GM18498 (cell line): ENCODE results near the gene ARID2.

Source experiments
- ATAC-seq: cut with Tn5 transposase; IDR thresholded peaks from one replicate; pipeline ENCODE4 v1.9.1; 2021; ENCODE audit warnings: mild to moderate bottlenecking, moderate library complexity; ENCODE audit not compliant: unreplicated experiment

Gene ARID2

GRCh38 chr12:45718306-45718705, 11.2 kb upstream of the ARID2 start:
- no peak for ATAC-seq

DNA sequence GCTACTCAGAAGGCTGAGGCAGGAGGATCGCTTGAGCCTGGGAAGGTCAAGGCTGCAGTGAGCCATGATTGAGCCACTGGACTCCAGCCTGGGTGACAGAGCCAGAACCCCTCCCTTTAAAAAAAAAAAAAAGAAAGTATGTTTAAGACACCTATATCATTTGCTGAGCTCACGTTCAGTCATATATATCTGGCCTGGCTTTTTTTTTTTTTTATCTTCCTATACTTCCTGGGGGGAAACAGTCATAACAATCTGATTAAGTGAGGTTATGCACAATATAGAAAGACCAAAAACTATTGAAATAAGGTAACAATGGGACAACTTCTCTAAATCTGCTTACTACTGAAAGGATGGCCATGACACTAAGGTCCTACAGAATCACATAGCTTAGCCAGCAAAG, 9.4 kb upstream of the ARID2 start:
- ATAC-seq, result no peak

DNA sequence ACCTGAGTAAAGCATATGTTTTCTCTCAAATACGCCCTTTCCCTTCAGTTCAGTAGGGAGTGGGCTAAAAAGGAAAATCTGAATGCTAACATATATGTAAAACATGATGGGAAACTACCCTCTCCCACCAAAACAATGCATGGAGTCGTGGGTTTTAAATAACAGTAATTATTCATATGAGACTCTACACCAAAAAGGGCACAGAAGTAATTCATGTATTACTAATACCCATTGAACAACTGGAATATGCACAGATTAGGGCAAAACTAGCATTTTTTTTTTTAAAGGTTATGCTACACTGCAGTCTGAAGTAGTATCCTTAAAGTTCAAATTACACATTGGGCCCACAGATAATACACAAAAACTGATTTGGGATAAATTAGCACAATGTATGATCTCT, 8.1 kb upstream of the ARID2 start:
- ATAC-seq, result no peak

- no peak for ATAC-seq
Measured at GRCh38 chr12:45721954-45722353, 7.6 kb upstream of the ARID2 start.

GRCh38 chr12:45725631-45726602, 3.6 kb upstream of the ARID2 start:
- ATAC-seq, result no peak

DNA sequence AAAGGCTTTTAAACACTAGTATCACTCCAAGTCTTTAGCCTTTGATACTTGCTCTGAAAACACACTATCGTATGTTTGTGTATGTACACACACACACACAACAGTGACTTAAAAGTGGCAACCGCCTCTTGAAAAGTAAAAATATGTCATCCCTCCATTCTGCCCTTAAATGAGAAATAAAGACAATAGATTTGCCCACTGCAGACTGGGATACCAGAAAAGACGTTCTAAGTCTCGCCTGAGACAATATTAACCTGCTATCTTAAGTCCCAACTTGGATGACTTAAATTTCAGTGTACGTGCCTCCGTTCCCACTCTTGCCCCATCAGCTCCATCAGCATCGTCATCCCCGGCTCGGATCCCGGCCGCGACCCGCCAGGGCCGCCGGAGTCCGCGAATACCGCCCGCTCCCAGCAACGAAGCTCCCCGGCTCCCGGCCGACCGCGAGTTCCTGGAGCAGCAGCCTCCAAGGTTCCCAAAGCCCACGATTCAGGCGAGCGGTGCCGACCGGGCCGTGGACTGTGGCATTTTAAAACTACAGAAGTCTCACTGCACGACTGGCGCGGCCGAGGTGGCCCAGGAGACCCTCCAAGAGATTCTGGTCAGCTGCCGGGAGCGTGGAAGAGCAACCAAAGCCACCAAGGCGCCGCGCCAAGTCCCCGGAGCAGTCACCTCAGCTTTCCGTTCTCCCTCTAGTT, 2.8 kb upstream of the ARID2 start:
- no peak for ATAC-seq

DNA sequence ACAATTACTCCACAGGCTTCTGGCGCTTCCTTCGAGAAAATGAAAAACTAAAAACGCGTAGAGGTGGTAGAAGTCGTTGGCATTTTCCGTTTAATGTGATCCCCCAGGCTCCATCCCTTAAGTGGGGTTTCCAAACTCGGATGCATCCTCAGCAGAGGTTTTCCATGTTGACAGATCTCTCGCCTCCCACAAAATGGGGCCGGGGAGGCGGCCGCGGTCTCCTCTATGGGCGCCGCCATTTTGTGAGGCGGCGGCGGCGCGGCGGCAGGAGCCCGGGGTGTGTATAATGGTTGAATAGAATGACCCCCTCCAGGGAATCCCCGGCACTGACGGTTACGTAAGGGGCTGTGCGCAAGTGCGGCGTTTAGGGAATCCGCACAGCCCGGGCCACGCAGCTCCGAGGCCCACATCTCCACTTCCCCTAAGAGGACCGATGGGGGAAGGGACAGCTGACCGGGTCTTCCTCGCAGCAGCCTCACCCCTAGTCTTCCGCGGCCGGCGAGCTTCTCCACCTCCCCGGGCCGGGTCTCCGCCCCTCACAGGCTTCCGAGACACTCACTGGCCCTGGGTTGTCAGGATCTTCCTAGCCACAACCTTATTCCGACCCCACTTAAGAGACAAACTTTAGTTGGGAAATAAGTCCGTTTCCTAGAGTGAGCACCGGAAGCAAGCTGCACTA, 2.1 kb upstream of the ARID2 start:
- ATAC-seq, result peak; percentile 53

GRCh38 chr12:45727980-45728629, 1.4 kb upstream of the ARID2 start:
- no peak for ATAC-seq

GRCh38 chr12:45728630-45729232, 775 bp upstream of the ARID2 start:
- peak; percentile 62 for ATAC-seq

DNA sequence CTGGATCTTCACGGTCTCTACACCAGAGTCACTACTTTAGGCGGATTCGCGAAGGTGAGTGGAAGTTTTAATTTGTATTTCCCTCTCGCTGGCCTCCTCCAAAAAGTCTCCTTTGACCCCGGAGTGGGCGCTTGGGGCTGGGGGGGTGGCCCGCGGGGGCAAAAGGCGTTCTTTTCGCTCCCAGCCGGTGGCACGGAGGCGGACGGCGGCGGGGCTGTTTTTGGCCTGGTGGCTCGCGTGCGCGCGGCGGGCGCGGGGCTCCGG, 510 bp downstream of the ARID2 start:
- ATAC-seq, result no peak

GRCh38 chr12:45730348-45731189, 1.1 kb downstream of the ARID2 start:
- no peak for ATAC-seq

DNA sequence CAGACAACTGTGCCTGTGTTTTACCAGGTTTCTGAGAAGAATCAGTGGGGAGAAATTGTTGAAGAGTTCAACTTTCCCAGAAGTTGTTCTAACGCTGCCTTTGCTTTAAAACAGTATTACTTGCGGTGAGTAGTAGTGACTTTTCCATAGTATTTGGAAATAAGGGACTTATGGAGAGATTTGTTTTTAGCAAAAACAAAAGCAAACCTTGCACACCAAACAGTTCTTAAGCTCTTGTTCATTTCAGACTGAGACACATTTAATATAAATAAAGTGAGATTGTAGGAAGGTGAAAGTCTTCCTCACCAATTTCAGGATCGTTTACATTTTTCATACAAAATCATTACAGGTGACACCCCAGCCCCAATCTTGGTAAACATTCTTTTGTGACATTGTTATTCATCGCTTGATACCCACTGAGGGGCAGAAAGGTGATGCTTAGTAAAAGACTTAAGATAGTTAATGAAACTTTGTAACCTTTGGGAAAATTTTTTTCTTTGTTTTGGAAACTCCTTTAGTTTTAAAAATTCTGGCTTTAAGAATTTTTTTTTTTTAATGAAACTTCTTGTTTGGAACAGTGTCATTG, 1.8 kb downstream of the ARID2 start:
- no peak for ATAC-seq

DNA sequence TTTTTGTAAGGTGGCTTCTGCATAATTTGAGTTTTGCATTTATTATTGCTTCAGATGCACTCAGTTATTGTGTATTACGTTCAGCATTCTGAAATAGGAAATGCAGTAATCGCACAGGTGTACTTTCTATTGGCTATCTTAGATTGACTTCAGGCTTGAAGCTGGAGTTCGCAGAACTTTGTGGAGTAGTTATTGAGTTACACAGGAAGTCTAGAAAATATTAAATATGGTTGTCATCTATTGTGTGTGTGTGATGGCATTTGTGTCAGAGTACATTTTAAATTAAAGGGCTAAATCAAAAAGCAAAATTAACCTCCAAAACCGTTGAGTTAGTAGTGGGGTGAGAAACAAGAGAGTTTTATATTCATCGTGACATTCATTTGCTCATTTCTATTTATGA, 2.7 kb downstream of the ARID2 start:
- ATAC-seq, result no peak

- no peak for ATAC-seq
Measured at GRCh38 chr12:45732936-45733335, 3.4 kb downstream of the ARID2 start.

DNA sequence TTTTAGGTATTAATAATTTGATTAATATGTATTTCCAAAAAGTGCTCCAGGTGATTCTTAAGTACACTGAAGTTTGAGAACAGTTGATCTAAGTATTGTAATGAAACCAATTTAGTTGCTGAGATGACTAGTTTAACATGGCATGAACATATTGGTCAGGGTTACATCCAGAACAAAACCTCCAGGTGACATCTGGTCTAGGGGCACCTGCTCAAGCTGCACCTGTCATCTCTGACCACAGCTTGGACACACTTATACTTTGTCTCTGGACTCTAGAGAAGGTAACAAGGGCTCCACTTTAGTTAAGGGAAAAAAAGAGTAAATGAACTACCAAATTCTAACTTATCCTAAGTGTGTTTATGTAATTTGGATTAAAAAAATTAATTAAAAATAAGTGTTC, 8.1 kb downstream of the ARID2 start:
- no peak for ATAC-seq

DNA sequence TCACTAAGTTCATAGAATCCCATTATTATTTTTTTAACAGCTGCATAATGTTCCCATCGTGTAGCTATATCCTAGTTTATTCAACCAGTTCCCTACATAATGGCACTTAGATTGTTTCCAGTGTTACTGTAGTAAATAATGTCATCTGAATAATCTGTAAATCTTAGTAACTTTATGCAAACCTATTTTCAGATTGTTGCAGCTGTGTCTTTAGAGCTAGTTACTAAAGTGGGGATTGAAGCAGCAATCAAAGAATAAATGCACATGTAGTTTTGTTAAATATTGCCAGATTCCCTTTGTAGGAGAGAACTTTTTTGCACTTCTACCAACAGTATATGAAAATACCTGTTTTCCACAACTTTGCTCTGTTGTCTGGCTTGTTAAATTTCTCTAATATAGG, 13.1 kb downstream of the ARID2 start:
- no peak for ATAC-seq

GRCh38 chr12:45743247-45743646, 13.7 kb downstream of the ARID2 start:
- no peak for ATAC-seq

DNA sequence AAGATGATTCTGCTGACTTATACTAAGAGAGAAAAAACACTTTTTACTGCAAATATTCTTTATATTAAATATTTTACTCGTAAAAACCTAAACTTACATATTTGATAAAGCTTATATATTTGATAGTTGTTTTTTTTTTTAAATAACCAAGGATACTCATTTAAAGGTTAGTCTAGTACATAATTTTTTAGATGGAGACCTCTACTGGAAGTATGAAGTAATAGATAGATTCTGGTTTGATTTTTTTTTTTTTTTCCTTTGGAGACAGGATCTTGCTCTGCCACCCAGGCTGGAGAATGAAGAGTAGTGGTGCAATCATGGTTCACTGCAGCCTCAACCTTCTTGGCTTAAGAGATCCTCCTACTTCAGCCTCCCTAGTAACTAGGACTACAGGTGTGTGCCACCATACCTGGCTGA, 16.4 kb downstream of the ARID2 start:
- ATAC-seq, result no peak

DNA sequence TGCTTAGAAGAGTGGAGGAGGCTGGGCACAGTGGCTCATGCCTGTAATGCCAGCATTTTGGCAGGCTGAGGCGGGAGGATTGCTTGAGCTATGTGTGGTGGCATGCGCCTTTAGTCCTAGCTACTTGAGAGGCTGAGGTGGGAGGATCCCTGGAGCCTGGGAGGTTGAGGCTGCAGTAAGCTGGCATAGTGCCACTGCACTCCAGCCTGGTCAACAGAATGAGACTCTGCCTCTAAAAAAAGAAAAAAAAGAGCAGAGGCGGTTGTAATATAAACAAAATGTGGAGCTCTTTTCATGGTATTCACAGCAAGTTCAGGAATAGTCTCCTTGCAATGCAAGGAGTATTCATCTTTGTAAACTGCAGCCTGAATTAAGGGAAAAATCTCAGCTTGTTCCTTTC, 27.2 kb downstream of the ARID2 start:
- no peak for ATAC-seq

GRCh38 chr12:45757172-45757571, 27.7 kb downstream of the ARID2 start:
- ATAC-seq, result no peak
